ENCODE measurements around the gene NKD1. TPM values are rescaled to one million over a fixed set of nuclear protein-coding genes. Genes with fewer than 3 reads are reported as not detected.
"Not testable (repeated sequence)": the region's sequence is repeated elsewhere in the genome, so short reads cannot be mapped to it uniquely, and the experiment has no call there.

The NKD1 gene
- total RNA-seq, 3 donors from 2014 or later = 1.3 to 5.0 (median 4.6) TPM

GRCh38 chr16:50501251-50501650 is 46.9 kb upstream of the NKD1 start:
- Histone ChIP-seq H3K36me3 (no peaks in the 10 kb centered on the region), H3K4me3 (no peak overlapping the region), H3K27ac (no peak overlapping the region), H3K9me3 (peaks cover 0 to 5% of the 10 kb centered on the region in 2 donors), H3K27me3 (no peaks in the 10 kb centered on the region), H3K4me1 (no peaks in the 10 kb centered on the region)
- DNase-seq (ENCODE audit: low spot score in 2 of 2) = peak in 1 of 2 donors; percentile 6
- intact Hi-C loops (cut with DNase I; ENCODE audit: low total_unique reads) = no loop called here
- TF ChIP-seq POLR2AphosphoS5 (IDR thresholded peaks at IDR 0.05) = no peak
- TF ChIP-seq POLR2A (IDR thresholded peaks at IDR 0.05) = no peak
- TF ChIP-seq, protein P1, sequence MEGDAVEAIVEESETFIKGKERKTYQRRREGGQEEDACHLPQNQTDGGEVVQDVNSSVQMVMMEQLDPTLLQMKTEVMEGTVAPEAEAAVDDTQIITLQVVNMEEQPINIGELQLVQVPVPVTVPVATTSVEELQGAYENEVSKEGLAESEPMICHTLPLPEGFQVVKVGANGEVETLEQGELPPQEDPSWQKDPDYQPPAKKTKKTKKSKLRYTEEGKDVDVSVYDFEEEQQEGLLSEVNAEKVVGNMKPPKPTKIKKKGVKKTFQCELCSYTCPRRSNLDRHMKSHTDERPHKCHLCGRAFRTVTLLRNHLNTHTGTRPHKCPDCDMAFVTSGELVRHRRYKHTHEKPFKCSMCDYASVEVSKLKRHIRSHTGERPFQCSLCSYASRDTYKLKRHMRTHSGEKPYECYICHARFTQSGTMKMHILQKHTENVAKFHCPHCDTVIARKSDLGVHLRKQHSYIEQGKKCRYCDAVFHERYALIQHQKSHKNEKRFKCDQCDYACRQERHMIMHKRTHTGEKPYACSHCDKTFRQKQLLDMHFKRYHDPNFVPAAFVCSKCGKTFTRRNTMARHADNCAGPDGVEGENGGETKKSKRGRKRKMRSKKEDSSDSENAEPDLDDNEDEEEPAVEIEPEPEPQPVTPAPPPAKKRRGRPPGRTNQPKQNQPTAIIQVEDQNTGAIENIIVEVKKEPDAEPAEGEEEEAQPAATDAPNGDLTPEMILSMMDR (IDR thresholded peaks at IDR 0.05) = no peak

- Histone ChIP-seq H3K27ac (no peak overlapping the region), H3K36me3 (no peaks in the 10 kb centered on the region), H3K4me1 (no peaks in the 10 kb centered on the region), H3K27me3 (no peaks in the 10 kb centered on the region), H3K4me3 (no peak overlapping the region), H3K9me3 (peaks cover 0 to 5% of the 10 kb centered on the region in 2 donors)
- TF ChIP-seq, protein P1 (IDR thresholded peaks at IDR 0.05) = no peak
- TF ChIP-seq POLR2AphosphoS5 (IDR thresholded peaks at IDR 0.05) = no peak
- no peak for TF ChIP-seq POLR2A (IDR thresholded peaks at IDR 0.05)
- DNase-seq (ENCODE audit: low spot score in 2 of 2) = no peak
- intact Hi-C loops (cut with DNase I; ENCODE audit: low total_unique reads) = no loop called here
These were observed 46.1 kb upstream of the NKD1 start for GRCh38 chr16:50501986-50502615.

- intact Hi-C loops (cut with DNase I; ENCODE audit: low total_unique reads) = no loop called here
- TF ChIP-seq POLR2A (IDR thresholded peaks at IDR 0.05) (no peak), POLR2AphosphoS5 (IDR thresholded peaks at IDR 0.05) (no peak)
- TF ChIP-seq, protein P1 (IDR thresholded peaks at IDR 0.05) = no peak
- H3K27ac ChIP-seq = no peak overlapping the region
- no peaks in the 10 kb centered on the region for H3K4me1 ChIP-seq
- H3K4me3 ChIP-seq = no peak overlapping the region
- H3K36me3 ChIP-seq = no peaks in the 10 kb centered on the region
- H3K27me3 ChIP-seq = no peaks in the 10 kb centered on the region
- peaks cover 0 to 5% of the 10 kb centered on the region in 2 donors for H3K9me3 ChIP-seq
- no peak for DNase-seq (ENCODE audit: low spot score in 2 of 2)
These were observed 45.6 kb upstream of the NKD1 start for GRCh38 chr16:50502616-50503011.

- H3K4me3 ChIP-seq; H3K27ac ChIP-seq; H3K27me3 ChIP-seq; intact Hi-C loops (cut with DNase I; ENCODE audit: low total_unique reads); H3K9me3 ChIP-seq; H3K36me3 ChIP-seq; DNase-seq (ENCODE audit: low spot score in 2 of 2); H3K4me1 ChIP-seq: not testable (repeated sequence)
These were observed 44.2 kb upstream of the NKD1 start for GRCh38 chr16:50503868-50504531.

- Histone ChIP-seq H3K36me3 (no peaks in the 10 kb centered on the region), H3K4me3 (no peak overlapping the region), H3K4me1 (no peaks in the 10 kb centered on the region), H3K27ac (no peak overlapping the region), H3K27me3 (no peaks in the 10 kb centered on the region), H3K9me3 (peaks cover 0 to 5% of the 10 kb centered on the region in 2 donors)
- TF ChIP-seq POLR2AphosphoS5 (IDR thresholded peaks at IDR 0.05) = no peak
- TF ChIP-seq POLR2A (IDR thresholded peaks at IDR 0.05) = no peak
- TF ChIP-seq, protein P1 (IDR thresholded peaks at IDR 0.05) = no peak
- DNase-seq (ENCODE audit: low spot score in 2 of 2) = no peak
- intact Hi-C loops (cut with DNase I; ENCODE audit: low total_unique reads) = no loop called here
These were observed 43.1 kb upstream of the NKD1 start for GRCh38 chr16:50505115-50505514.

Data from breast epithelium (tissue), 4 donors.